OCI-LY3 (cell line): ENCODE results near the gene HSF5.

Experiments
- EZH2phosphoT487 ChIP-seq: fragments of 200-600 bp; shearing (Covaris generic); IDR thresholded peaks from 2 replicates; pipeline ENCODE4 v1.6.1; 2018; ENCODE audit warnings: antibody characterized with exemption, mixed run types, low read depth
- TF ChIP-seq, protein P1 (sequence below): fragments of 200-600, 300-600 bp; sonication (generic); IDR thresholded peaks from 2 replicates; pipeline ENCODE4 v1.5.1; 2014; ENCODE audit warnings: antibody characterized with exemption, low read length, low read depth

DNA sequence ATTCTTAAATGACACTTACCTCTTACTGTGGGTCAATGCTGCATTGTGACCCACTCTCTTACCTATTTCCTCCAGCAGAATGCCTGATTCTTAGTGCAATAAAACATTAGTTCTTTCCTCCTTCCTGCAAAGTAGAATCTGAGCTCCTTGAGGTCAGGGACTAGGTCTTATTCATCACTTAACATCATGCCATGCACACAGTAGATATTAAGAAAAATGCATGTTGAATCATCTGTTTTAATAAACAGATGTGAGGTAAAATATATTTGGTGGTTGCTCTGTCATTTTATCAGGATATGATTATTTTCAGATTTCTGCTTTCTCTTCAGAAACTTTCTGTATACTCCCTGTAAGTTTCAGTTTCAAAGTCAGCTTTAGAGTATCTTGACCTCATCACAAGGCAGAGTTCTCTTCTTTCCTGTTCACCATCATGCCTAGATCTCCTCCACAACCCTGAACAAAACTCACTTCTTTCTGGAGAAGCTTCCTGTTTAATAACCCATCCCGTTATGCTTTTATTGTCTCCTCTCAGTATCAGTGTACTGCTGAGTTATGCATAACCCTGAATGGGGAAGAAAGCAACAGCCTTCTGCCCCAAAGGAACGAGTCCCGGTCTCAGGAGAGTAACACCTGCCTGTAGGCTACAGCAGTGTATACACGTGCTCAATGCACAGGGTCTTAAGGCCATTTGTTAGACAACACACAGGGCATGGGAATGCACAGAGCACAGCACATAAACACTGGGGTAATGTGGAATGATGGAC, 105.9 kb downstream of the HSF5 start:
- TF ChIP-seq, protein P1, sequence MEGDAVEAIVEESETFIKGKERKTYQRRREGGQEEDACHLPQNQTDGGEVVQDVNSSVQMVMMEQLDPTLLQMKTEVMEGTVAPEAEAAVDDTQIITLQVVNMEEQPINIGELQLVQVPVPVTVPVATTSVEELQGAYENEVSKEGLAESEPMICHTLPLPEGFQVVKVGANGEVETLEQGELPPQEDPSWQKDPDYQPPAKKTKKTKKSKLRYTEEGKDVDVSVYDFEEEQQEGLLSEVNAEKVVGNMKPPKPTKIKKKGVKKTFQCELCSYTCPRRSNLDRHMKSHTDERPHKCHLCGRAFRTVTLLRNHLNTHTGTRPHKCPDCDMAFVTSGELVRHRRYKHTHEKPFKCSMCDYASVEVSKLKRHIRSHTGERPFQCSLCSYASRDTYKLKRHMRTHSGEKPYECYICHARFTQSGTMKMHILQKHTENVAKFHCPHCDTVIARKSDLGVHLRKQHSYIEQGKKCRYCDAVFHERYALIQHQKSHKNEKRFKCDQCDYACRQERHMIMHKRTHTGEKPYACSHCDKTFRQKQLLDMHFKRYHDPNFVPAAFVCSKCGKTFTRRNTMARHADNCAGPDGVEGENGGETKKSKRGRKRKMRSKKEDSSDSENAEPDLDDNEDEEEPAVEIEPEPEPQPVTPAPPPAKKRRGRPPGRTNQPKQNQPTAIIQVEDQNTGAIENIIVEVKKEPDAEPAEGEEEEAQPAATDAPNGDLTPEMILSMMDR, result no peak
- no peak for TF ChIP-seq EZH2phosphoT487
